RPMI8226 (cell line): ENCODE data around the gene WDR12.
A peak's percentile ranks its signal among the peaks of the same experiment; 100 is the strongest.
"Not testable (repeated sequence)": the region's sequence is repeated elsewhere in the genome, so short reads cannot be mapped to it uniquely, and the experiment has no call there.

Source experiments
- DNase-seq: peaks from one replicate; pipeline ENCODE4 v3.0.0-alpha.2; 2015

Gene WDR12

DNA sequence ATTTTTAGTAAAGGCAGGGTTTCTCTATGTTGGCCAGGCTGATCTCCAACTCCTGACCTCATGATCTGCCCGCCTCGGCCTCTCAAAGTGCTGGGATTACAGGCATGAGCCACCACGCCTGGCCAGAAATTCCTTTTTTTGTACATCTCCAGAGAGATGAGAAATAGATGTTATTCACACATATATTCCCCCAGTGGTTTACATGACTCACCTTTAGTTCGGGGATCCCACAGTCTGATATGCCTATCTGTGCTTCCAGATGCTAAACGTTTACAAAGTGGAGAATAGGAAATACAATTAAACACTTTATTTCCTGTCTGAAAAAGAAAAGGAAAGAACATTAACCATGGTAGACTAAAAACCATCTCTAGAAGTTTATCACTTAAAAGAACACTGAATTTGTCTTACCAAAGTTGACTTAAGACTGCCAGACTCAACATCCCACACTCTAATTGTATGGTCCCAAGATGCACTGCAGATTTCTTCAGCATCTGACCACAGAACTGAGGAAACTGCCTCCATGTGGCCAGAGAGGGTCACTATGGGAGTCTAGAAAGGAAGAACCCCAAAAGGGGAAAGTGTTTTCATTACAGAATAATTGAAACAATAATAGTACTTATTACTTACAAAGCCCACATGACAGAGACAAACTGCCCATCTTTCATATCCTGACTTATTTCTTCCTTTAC lies 27.3 kb downstream of the WDR12 start:
- no peak for DNase-seq

DNA sequence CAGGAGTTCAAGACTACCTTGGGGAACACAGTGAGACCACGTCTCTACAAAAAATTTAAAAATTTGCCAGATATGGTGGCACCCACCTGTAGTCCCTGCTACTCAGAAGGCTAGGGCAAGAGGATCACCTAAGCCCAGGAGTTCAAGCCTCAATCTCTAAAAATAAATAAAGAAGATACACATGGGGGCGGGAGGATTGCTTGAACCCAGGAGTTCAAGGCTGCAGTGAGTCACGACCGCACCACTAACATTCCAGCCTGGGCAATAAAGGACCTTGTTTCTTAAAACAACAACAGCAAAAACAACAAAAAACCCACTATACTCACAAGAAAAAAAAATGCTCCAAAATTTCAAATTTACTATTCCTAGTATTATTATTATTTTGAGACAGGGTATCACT lies 29.9 kb downstream of the WDR12 start:
- DNase-seq, result no peak

DNA sequence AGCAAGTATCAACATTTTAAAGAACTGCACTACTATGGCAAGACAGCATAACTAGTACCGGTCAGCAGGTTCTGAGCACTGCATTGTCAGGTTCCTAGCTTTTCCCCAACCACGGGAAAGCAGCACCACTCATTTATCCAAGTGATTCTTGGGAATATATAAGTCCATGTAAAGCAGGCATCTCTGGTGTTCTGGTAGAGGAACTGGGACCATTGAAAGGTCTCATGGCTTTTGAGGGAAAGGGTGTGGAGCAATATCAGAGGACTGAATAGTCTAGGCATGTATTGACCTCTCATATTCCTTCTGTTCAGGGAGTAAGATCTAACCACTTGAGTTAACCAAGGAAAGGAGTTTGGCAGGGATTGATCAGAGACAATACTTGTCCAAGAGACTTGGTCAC lies 33.8 kb downstream of the WDR12 start:
- no peak for DNase-seq

DNA sequence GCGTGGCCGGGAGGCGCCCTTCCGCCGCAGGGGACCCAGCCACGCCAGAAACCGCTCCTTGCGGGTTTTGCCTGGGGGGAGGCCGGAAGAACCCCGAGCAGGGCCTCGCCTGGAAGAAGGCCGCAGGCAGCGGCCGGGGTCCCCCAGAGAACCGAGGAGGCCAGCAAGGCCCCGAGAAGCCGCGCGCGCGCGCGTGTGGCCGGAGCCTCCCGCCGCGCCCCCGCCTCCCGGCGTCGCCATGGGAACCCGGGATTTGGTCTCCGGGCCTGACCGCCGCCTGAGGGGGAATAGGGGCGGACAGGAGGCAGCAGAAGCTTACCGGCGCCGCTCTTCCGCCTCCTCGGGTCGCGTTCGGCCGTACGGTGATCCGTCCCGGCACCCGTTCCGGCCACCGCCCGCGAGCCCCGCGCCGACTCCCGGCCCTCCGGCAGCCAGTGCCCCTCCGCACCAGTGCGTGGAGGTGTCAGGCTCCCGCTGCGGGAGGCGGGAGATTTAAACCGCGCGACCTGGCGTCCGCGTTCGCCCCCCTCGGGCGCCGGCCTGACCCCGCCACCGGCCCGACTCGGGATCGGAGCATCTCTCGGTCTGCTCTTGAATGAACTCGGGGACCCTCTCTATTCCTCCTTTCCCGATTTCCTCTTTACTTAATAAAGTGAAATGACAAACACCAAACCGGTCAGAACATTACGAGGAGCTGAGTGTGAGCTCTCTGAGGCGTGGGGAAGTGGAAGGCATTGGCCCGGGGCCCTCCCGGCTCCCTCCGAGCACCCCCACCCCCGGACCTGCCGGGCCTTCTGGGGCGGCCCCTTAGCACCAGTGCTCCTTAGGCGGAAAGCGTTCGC lies 40.0 kb downstream of the WDR12 start, which contains the start of gene ICA1L:
Gene ICA1L, minus strand, starts transcription at position 467 of the 842 bp plus-strand sequence. CDS start 42,757 bp downstream, outside the sequence.
- peak; percentile 70 for DNase-seq

DNA sequence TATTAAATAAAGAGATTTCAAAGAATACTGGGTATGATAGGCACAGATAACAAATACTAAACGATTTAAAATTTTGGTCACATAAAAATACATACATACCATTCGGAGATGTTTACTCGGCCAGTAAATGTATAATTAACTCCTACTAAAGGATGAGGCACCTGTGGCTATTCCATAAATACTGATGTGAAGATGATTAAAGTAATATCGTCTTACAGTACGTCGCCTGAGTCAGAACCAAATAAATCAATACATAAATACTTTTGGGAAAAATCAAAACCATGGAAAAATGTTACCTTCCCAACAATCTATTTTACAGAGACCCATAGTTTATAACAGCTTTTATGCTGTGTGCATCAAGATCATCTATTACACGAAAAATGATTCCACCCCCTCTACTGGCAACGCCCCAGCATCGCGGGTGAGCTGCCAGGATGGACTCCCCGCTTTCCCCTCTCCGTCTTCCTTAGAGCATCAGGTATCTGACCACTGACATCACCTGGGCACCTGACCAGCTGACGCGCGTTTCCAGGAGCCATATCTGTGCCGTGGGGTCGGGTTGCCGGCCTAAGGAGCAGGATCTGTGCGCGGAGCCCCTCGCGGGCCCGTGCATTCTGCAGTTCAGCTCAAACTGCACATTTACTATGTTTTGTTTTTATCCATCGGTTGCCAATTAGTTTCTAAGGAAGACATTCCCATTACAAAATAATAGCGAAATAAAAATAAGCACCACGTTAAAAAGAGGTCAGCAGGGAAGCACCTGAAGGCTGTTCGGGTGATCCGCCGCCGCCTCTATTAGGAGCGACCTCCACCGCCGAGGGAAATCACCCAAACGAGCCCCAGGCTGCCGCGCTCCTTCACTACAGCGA lies 40.8 kb downstream of the WDR12 start:
- peak; percentile 80 for DNase-seq

DNA sequence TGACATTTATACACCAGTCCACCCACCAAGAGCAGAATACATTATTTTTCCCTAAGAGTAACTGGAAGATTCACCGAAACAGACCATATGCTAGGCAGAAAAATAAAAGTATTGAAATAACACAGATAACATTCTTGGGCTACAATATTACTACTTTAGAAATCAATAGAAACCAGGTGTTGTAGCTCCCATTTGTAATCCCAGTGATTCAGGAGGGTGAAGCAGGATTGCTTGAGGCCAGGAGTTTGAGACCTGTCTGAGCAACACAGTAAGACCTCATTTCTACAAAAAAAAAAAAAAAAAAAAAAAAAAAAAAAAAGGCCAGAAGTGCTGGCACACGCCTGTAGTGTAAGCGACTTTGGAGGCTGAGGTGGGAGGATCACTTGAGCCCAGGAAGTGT lies 49.5 kb downstream of the WDR12 start:
- no peak for DNase-seq

DNA sequence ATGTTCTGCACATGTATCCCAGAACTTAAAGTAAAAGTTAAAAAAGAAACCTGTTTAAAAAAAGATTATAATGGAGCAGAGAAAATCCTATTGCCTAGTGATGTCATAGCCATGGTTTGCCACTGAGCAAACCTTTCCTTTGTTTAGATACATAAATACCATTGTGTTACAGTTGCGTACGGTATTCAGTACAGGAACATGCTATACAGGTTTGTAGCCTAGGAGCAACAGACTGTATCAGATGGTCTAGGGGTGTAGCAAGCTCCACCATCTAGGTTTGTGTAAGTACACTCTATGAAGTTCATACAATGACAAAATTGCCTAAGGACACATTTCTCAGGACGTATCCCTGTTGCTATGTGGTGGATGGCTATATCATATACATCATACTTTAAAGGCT lies 52.9 kb downstream of the WDR12 start:
- DNase-seq, result no peak

DNA sequence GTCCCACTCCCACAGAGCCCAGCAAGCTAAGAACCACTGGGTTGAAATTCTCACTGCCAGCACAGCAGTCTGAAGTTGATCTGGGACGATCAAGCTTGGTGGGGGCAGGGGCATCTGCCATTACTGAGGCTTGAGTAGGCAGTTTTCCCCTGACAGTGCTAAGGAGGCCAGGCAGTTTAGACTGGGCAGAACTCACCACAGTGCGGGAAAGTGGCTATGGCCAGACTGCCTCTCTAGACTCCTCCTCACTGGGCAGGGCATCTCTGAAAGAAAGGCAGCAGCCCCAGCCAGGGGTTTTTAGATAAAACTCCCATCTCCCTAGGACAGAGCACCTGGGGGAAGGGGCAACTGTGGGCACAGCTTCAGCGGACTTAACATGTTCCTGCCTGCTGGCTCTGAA lies 62.1 kb downstream of the WDR12 start:
- DNase-seq, result not testable (repeated sequence)

DNA sequence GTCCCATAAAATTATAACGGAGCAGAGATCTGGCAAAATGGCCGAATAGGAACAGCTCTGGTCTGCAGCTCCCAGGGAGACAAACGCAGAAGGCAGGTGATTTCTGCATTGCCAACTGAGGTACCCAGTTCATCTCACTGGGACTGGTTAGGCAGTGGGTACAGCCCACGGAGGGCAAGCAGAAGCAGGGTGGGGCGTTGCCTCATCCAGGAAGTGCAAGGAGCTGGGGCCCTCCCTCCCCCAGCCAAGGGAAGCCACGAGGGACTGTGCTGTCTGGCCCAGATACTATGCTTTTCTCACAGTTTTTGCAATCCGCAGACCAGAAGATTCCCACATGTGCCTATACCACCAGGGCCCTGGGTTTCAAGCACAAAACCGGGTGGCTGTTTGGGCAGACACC lies 62.7 kb downstream of the WDR12 start:
- no peak for DNase-seq

DNA sequence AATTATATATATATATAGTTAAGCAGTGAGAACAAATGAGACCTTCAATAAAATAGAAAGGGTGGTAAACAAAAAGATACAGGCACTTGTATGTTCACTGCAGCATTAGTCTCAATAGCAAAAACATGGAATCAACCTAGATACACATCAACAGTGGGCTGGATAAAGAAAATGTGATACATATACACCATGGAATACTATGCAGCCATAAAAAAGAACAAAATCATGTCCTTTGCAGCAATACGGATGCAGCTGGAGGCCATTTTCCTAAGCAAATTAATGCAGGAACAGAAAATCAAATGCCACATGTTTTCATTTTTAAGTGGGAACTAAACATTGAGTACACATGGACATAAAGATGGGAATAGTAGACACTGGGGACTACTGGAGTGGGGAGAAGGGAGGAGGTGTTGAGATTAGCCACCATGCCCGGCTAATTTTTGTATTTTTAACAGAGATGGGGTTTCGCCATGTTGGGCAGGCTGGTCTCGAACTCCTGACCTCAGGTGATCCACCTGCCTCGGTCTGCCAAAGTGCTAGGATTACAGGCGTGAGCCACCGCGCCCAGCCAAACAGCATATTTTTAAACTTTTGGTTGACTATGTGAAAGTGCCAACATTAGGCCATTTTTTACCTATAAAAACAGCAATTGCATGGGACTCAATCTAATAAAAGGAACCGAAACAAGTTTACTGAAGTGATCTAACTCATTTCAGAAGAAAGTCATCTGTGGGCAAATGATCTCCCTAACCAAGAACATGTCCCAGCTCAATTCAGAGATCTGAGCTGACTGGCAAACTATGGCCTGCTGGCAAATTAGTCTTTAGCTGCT lies 63.6 kb downstream of the WDR12 start:
- peak; percentile 58 for DNase-seq

DNA sequence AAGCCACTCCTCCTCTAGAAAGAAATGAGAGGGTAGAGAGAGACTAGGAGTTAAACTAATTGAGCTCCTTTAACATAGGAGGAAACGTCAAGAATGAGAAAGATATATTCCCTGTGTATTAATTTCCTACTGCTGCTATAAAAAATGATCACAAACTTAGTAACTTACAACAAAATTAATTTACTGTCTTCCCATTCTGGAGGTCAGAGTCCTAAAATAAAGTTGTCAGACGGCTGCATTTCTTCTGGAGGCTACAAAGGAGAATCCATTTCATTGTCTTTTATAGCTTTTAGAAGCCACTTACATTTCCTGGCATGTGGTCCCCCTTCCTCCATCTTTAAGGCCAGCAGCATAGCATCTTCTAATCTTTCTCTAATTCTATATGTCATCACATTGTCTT lies 66.8 kb downstream of the WDR12 start:
- no peak for DNase-seq

DNA sequence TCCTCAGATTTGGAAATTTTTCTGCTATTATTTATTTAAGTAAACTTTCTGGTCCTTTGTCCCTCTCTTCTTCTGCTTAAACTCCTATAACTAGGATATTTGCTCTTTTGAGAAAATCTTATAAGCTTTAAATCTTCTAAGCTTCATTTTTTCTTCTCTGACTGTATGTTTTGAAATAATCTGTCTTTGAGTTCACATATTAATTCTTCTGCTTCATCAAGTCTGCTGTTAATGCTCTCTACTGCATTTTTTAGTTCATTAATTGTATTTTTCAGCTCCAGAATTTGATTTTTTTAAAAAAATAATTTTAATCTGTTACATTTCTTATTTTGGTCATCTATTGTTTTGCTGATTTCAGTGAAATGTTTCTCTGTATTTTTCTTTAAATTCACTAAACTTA lies 68.8 kb downstream of the WDR12 start:
- no peak for DNase-seq

DNA sequence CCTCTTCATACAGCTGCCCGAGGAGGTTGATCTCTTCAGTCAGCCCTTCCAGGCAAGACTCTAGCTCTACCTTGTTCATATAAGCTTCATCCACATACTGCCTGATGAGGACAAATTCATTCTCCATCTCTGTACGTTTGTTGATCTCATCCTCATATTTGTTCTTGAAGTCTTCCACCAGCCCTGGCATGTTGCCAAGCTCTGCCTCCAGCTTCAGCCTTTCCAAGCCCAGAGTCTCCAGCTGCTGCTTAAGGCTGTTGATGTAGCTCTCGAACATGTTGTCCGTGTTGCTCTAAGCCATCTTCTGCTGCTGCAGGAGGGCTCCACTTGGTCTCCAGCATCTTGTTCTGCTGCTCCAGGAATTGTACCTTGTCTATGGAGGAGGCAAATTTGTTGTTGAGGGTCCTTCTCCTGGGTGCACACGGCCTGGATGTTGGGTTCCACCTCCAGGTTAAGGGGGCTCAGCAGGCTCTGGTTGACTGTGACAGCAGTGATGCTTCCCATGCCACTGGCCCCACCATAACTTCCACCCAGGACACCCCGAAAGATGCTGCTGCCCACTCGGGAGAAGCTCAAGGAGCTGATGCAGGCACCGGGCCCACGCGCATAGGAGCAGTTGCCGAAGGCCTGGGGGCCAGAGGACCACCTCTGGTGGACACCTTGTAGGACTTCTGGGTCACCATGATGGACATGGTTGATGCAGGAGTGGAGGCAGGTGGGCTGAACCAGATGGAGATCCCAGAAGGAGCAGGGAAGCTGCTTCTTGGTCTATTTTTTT lies 70.2 kb downstream of the WDR12 start:
- peak; percentile 31 for DNase-seq

DNA sequence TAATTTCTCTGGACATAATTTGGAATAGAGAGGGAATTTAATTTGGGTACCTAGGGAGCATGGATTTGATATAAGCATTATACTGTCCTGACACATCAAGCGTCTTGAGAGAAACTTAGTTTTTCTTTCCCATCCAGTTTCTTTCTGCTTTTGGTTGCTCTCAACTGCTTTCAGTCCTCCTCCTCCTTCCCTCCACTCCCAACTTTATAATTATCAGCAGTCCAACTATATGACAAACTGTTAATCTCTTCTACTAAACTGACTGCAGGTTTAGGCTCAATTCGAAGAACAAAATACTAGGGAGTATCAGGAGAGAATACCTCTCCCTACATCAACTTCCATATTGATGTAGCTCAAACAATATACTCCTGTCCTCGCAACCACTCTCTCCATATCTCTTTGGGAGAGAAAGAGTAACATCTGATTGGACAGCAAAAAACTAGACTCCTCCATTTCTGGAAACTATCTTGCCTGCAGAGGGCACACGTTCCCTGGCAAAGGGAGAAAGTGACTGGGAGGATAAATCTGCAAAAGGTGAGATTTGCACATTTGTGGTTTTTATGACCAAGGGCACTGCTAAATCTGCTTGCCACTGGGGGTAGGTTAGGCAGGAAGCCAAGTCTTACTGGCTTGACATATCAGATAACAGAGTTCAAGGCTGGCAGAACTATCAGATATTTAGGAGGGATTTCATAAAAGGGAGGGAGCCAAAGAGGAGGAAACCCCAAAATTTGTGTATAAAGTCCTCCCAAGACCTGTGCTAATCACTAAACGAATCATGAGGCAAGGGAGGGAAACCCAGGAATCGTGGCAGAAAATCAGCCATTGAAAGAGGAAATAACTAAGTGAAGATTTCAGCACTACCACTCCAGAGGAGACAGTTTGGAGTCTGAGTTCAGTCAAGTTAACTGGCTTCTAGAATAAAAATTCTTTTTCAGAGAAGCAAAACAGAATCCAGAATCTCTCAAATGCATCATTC lies 79.9 kb downstream of the WDR12 start:
- DNase-seq, result peak; percentile 82

DNA sequence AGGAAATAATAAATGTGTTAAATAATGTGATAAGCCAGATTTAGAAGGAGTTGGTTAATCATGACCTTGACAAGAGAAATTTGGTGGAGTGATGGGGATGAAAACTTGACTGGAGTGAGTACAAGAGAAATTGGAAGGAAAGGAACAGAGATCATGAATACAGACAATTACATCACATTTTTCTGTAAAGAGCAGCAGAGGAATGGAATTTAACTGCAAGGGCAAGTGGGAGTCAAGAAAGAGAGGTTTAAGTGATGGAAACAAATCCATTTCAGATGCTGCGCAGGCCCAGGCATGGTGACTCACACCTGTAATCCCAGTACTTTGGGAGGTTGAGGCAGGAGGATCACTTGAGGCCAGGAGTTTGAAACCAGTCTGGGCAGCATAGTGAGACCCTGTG lies 86.6 kb downstream of the WDR12 start:
- DNase-seq, result no peak
